Mesenchymal stem cell (in vitro differentiated cells and primary cell): Measurements from ENCODE around the gene EFCC1.

Experiments
- DNase-seq: peaks from one replicate; pipeline ENCODE4 v3.0.0-alpha.2; 2013
- H2AFZ ChIP-seq: one replicate; pipeline ENCODE4 v1.6.1; 2013; ENCODE audit warnings: low read depth, mild to moderate bottlenecking, control low read depth, inconsistent platforms, low read length, moderate library complexity
- H2AK5ac ChIP-seq: 2 replicates; pipeline ENCODE4 v1.6.1; 2013; ENCODE audit warnings: low read length, moderate library complexity, mild to moderate bottlenecking, inconsistent platforms; ENCODE audit not compliant: severe bottlenecking
- H2BK120ac ChIP-seq: one replicate; pipeline ENCODE4 v1.6.1; 2013; ENCODE audit warnings: low read depth, mild to moderate bottlenecking, inconsistent platforms, low read length, moderate library complexity
- H2BK12ac ChIP-seq, 2 experiments: one replicate each; pipeline ENCODE4 v1.6.1; 2013; ENCODE audit warnings: inconsistent platforms in 2 of 2, low read length in 2 of 2, mild to moderate bottlenecking in 2 of 2, moderate library complexity in 2 of 2, control low read depth in 1 of 2
- H2BK15ac ChIP-seq: one replicate; pipeline ENCODE4 v1.6.1; 2013; ENCODE audit warnings: mild to moderate bottlenecking, low read depth, inconsistent platforms; ENCODE audit not compliant: poor library complexity, severe bottlenecking
- H2BK5ac ChIP-seq: 2 replicates; pipeline ENCODE4 v1.6.1; 2013; ENCODE audit warnings: low read depth, mild to moderate bottlenecking, low read length, control low read depth, inconsistent platforms; ENCODE audit not compliant: poor library complexity, severe bottlenecking
- H3K14ac ChIP-seq, 2 experiments: one replicate each; pipeline ENCODE4 v1.6.1; 2013; ENCODE audit warnings: inconsistent platforms in 2 of 2, low read length in 2 of 2, control low read depth in 1 of 2, mild to moderate bottlenecking in 1 of 2, moderate library complexity in 1 of 2
- H3K18ac ChIP-seq, 2 experiments: one replicate each; pipeline ENCODE4 v1.6.1; 2013; ENCODE audit warnings: inconsistent platforms in 2 of 2, low read length in 2 of 2, control low read depth in 1 of 2, low read depth in 1 of 2, mild to moderate bottlenecking in 1 of 2
- H3K23ac ChIP-seq, 2 experiments: one replicate each; pipeline ENCODE4 v1.6.1; 2013; ENCODE audit warnings: inconsistent platforms in 2 of 2, low read length in 2 of 2, mild to moderate bottlenecking in 2 of 2, moderate library complexity in 2 of 2, control low read depth in 1 of 2
- H3K27ac ChIP-seq: 2 replicates; pipeline ENCODE4 v1.5.1; 2013; ENCODE audit warnings: mild to moderate bottlenecking, moderate library complexity, low read length, control low read depth, inconsistent platforms; ENCODE audit not compliant: poor library complexity, severe bottlenecking
- H3K27me3 ChIP-seq, 2 experiments: 2 replicates each; pipeline versions ENCODE4 v1.6.1 to v1.7.0; 2013; ENCODE audit warnings: low read length in 2 of 2, mild to moderate bottlenecking in 2 of 2, moderate library complexity in 2 of 2, control low read depth in 1 of 2, inconsistent platforms in 1 of 2; ENCODE audit not compliant: control insufficient read depth in 1 of 2, insufficient read depth in 1 of 2
- H3K36me3 ChIP-seq, 2 experiments: 2 replicates each; pipeline versions ENCODE4 v1.6.1 to v1.7.0; 2013; ENCODE audit warnings: low read length in 2 of 2, control low read depth in 1 of 2, inconsistent platforms in 1 of 2, low read depth in 1 of 2, mild to moderate bottlenecking in 1 of 2; ENCODE audit not compliant: insufficient read depth in 2 of 2, control insufficient read depth in 1 of 2
- H3K4ac ChIP-seq, 2 experiments: one replicate each; pipeline ENCODE4 v1.6.1; 2013; ENCODE audit warnings: inconsistent platforms in 2 of 2, low read length in 2 of 2, mild to moderate bottlenecking in 2 of 2, moderate library complexity in 2 of 2, control low read depth in 1 of 2, low read depth in 1 of 2
- H3K4me1 ChIP-seq: 2 replicates; pipeline ENCODE4 v1.6.1; 2013; ENCODE audit warnings: low read depth, low read length, control low read depth; ENCODE audit not compliant: control insufficient read depth, insufficient read depth
- H3K4me2 ChIP-seq: 2 replicates; pipeline ENCODE4 v1.6.1; 2013; ENCODE audit warnings: low read length, mild to moderate bottlenecking, inconsistent platforms; ENCODE audit not compliant: poor library complexity, severe bottlenecking
- H3K4me3 ChIP-seq, 2 experiments: 2 replicates each; pipeline versions ENCODE4 v1.5.1 to v1.7.0; 2013; ENCODE audit warnings: low read length in 2 of 2, mild to moderate bottlenecking in 2 of 2, control low read depth in 1 of 2, low read depth in 1 of 2; ENCODE audit not compliant: insufficient read depth in 1 of 2
- H3K79me1 ChIP-seq: replicated peaks from 2 replicates; pipeline ENCODE4 v1.6.1; 2013; ENCODE audit warnings: mild to moderate bottlenecking, control low read depth, low read length, inconsistent platforms; ENCODE audit not compliant: poor library complexity, severe bottlenecking
- H3K9ac ChIP-seq: 2 replicates; pipeline ENCODE4 v1.7.0; 2013; ENCODE audit warnings: mild to moderate bottlenecking, low read length, moderate library complexity
- H3K9me3 ChIP-seq: 2 replicates; pipeline ENCODE4 v1.7.0; 2013; ENCODE audit warnings: mild to moderate bottlenecking, low read length; ENCODE audit not compliant: control insufficient read depth
- H4K8ac ChIP-seq: one replicate; pipeline ENCODE4 v1.6.1; 2013; ENCODE audit warnings: inconsistent platforms, mild to moderate bottlenecking, low read length, moderate library complexity
- H4K91ac ChIP-seq: one replicate; pipeline ENCODE4 v1.6.1; 2013; ENCODE audit warnings: mild to moderate bottlenecking, low read length, inconsistent platforms
- WGBS: methylation state at CpG from one replicate; pipeline ENCODE4 v1.1.7; 2013; ENCODE audit warnings: mixed read lengths; 5-methylcytosine and 5-hydroxymethylcytosine counted together

The EFCC1 gene

GRCh38 chr3:129060276-129061022 is 59.3 kb downstream of the EFCC1 start, which contains the start of gene GP9:
TSS of gene GP9 (plus strand) at chr3:129060779. CDS start at chr3:129061740, 961 bp downstream.
- no peak within 1 kb of the TSS for H3K9ac ChIP-seq
- H3K18ac ChIP-seq, result peak within 1 kb of the TSS in 1 of 2 experiments; percentile 55
- H3K27me3 ChIP-seq, result peaks cover 44 to 45% of the 10 kb centered on the region in 2 experiments
- no peak within 1 kb of the TSS for H4K8ac ChIP-seq
- peak within 1 kb of the TSS; percentile 62 for H2BK120ac ChIP-seq
- no peaks in the 10 kb centered on the region for H3K36me3 ChIP-seq
- no peak within 1 kb of the TSS for H2BK15ac ChIP-seq
- peak within 1 kb of the TSS in 1 of 2 experiments; percentile 92 for H3K23ac ChIP-seq
- H3K79me1 ChIP-seq, result no peaks in the 10 kb centered on the region
- no peak within 1 kb of the TSS for H2AK5ac ChIP-seq
- H2BK12ac ChIP-seq, result peak within 1 kb of the TSS; percentile 11 to 56
- H3K4me1 ChIP-seq, result peaks cover 2% of the 10 kb centered on the region
- H3K4ac ChIP-seq, result no peak within 1 kb of the TSS
- 84% methylated on average over 13 of the region's 13 CpGs for WGBS
- H2AFZ ChIP-seq, result no peak within 1 kb of the TSS
- H3K9me3 ChIP-seq, result no peaks in the 10 kb centered on the region
- no peak within 1 kb of the TSS for H2BK5ac ChIP-seq
- no peak for DNase-seq
- H3K4me2 ChIP-seq, result no peak within 1 kb of the TSS
- no peak within 1 kb of the TSS for H3K27ac ChIP-seq
- H3K4me3 ChIP-seq, result no peak within 1 kb of the TSS
- peak within 1 kb of the TSS in 1 of 2 experiments; percentile 48 for H3K14ac ChIP-seq
- H4K91ac ChIP-seq, result peak within 1 kb of the TSS; percentile 41

GRCh38 chr3:129061023-129061887 is 60.2 kb downstream of the EFCC1 start:
- H3K79me1 ChIP-seq, result no peaks in the 10 kb centered on the region
- H2AFZ ChIP-seq, result no peak overlapping the region
- no peak overlapping the region for H3K4me3 ChIP-seq
- H3K9me3 ChIP-seq, result no peaks in the 10 kb centered on the region
- no peak overlapping the region for H2AK5ac ChIP-seq
- no peak for DNase-seq
- H3K9ac ChIP-seq, result no peak overlapping the region
- no peak overlapping the region for H4K8ac ChIP-seq
- no peaks in the 10 kb centered on the region for H3K36me3 ChIP-seq
- H2BK5ac ChIP-seq, result no peak overlapping the region
- H2BK15ac ChIP-seq, result no peak overlapping the region
- H3K4me2 ChIP-seq, result no peak overlapping the region
- peak overlapping the region in 1 of 2 experiments; percentile 55 for H3K18ac ChIP-seq
- H3K27ac ChIP-seq, result no peak overlapping the region
- H3K4me1 ChIP-seq, result peaks cover 2% of the 10 kb centered on the region
- peak overlapping the region; percentile 41 for H4K91ac ChIP-seq
- H2BK12ac ChIP-seq, result no peak overlapping the region
- no peak overlapping the region for H3K14ac ChIP-seq
- H3K23ac ChIP-seq, result no peak overlapping the region
- H3K27me3 ChIP-seq, result peaks cover 39 to 41% of the 10 kb centered on the region in 2 experiments
- no peak overlapping the region for H2BK120ac ChIP-seq
- H3K4ac ChIP-seq, result no peak overlapping the region
- 85% methylated on average over 19 of the region's 19 CpGs for WGBS

GRCh38 chr3:129061888-129062834 is 61.1 kb downstream of the EFCC1 start:
- peak overlapping the region in 1 of 2 experiments; percentile 55 for H3K18ac ChIP-seq
- H2AK5ac ChIP-seq, result no peak overlapping the region
- H2BK120ac ChIP-seq, result no peak overlapping the region
- peak overlapping the region; percentile 46 for H4K91ac ChIP-seq
- no peak overlapping the region for H2AFZ ChIP-seq
- no peaks in the 10 kb centered on the region for H3K36me3 ChIP-seq
- H3K4ac ChIP-seq, result no peak overlapping the region
- peak overlapping the region in 1 of 2 experiments; percentile 3 for H2BK12ac ChIP-seq
- no peak overlapping the region for H2BK5ac ChIP-seq
- H3K23ac ChIP-seq, result no peak overlapping the region
- no peak overlapping the region for H2BK15ac ChIP-seq
- 92% methylated on average over 32 of the region's 32 CpGs for WGBS
- no peak overlapping the region for H3K4me2 ChIP-seq
- no peak overlapping the region for H3K9ac ChIP-seq
- H3K79me1 ChIP-seq, result no peaks in the 10 kb centered on the region
- H3K27ac ChIP-seq, result no peak overlapping the region
- H3K9me3 ChIP-seq, result no peaks in the 10 kb centered on the region
- H4K8ac ChIP-seq, result no peak overlapping the region
- peaks cover 2% of the 10 kb centered on the region for H3K4me1 ChIP-seq
- no peak for DNase-seq
- peak overlapping the region in 1 of 2 experiments; percentile 11 for H3K14ac ChIP-seq
- peaks cover 30 to 32% of the 10 kb centered on the region in 2 experiments for H3K27me3 ChIP-seq
- no peak overlapping the region for H3K4me3 ChIP-seq
